Measurements from ENCODE around the gene EPHA3. TPM values are rescaled to one million over a fixed set of nuclear protein-coding genes. Genes with fewer than 3 reads are reported as not detected.

Gene EPHA3
- polyA plus RNA-seq, 4 donors, result 4.9 to 6.0 (median 5.7) TPM

DNA sequence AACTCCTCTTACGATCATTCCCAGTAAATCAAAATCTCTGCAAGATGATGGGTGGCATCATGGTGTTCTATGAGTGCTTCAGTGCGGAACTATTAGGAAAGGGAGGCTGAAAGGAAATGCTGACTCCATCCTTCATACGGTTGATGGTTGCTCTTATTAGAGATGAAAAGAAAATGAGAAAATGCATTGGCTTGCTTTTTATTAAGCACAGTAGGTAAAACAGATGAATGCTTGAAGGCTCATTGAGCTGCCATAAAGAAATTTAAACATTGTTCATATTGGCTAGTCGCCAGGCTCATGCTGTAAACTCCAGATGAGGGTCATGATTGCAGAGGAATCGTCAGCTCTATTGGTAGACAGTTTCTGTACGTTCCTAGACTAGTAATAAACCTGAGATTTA is 115.8 kb downstream of the EPHA3 start:
- no peak for DNase-seq (ENCODE audit: low read depth in 4 of 4, low spot score in 3 of 4)

DNA sequence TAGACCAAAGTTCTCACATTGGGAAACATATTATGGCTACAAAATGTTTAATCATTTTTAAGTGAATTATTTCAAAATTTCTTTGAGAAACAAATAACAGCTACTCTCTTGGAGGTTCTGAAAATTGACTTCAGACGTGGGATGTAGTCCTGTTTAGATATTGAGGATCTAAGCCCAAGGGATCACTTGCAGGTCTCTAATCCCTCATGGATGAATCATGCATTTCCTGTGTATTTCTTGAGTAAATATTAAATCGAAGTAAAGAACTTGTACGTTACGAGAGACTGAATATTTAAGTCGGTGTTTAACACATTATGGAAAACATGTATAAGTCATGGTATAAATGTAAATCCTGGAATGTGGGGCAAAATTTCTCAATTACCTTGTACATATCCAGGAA is 119.8 kb downstream of the EPHA3 start:
- DNase-seq (ENCODE audit: low read depth in 4 of 4, low spot score in 3 of 4), result no peak

DNA sequence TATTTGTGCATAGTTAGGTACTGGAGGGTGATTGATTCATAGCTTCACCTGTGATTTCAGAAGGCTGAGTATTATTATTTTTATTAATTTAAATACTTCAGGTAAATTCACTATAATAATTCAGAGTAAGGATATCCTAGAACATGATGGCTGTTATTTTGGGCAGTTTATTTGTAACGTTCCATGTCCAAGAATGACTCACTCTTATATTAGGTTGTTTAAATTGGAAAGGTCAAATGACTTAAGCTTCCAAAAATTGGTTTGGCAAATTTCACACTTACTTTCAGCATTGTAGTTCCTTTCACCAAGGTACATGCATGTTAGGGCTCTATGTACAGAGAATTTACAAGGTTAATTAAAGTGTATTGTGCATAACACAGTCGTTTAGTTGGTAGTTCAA is 120.2 kb downstream of the EPHA3 start:
- no peak for DNase-seq (ENCODE audit: low read depth in 4 of 4, low spot score in 3 of 4)

DNA sequence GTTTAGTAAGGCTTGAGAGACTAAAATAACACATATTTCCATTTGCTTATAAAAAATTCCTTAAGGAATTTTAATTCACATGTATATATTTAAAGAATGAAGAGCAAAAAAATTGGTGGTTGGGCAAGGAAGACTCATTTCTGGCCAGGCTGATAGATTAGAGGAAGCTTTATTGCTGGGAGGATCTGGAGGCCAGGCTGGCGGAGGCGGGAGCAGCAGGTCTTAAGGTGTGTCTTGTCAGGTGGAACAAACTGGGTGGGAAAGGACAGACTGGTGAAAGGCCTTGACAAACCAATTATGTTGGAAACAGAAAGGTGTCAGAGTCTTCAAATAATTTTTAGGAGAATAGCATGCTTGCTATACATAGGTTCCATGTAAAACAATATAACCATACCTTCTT is 124.7 kb downstream of the EPHA3 start:
- DNase-seq (ENCODE audit: low read depth in 4 of 4, low spot score in 3 of 4), result no peak

DNA sequence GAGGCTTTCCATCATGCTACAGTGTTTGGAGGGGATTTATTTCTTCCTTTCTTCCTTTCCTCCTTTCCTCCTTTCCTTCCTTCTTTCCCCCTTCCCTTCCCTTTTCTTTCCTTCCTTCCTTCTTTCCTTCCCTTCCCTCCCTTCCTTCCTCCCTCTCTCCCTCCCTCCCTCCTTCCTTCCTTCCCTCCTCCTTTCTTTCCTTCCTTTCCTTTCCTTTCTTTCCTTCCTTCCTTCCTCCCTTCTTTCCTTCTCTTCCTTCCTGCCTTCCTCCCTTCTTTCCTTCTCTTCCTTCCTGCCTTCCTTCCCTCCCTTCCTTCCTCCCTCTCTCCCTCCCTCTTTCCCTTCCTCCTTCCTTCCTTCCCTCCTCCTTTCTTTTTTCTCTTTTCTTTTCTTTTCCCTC is 127.2 kb downstream of the EPHA3 start:
- DNase-seq (ENCODE audit: low read depth in 4 of 4, low spot score in 3 of 4), result no peak

DNA sequence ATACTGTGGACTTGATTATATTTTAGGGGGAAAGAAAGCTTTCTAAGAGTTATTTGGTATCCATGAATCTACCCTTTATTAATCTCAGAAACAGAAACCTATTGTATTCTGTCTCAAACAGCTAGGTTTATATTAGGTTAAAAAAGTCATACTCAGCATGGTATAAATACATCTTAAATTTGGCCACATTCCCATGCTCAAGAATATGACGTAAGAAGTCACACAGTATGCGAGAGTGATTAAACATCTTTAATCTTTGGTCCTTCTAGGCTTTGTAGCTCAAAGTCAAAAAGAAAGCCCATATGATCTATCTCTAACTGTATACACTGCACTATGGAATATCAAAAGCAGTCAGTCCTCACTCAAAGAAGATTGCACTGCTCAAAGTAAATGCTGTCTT is 131.4 kb downstream of the EPHA3 start:
- DNase-seq (ENCODE audit: low read depth in 4 of 4, low spot score in 3 of 4), result no peak

DNA sequence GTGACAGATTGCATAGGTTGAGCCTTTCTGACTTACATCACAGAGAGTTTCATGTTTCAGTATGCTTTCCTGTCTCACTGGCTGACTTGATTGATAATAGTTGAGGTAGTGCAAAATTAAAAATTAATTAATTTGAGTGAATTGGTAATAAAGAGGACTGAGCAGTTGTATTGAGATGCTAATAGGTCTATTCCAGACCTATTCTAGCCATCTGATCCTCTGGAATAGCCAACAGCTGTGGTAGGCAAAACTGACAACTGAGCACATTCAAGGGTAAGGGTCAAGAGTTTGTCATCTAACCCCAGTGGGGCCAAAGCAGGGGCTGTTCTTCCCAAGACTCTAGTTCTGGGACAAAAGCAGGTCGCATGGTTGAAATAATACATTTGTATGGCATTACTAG is 132.4 kb downstream of the EPHA3 start:
- DNase-seq (ENCODE audit: low read depth in 4 of 4, low spot score in 3 of 4), result no peak

DNA sequence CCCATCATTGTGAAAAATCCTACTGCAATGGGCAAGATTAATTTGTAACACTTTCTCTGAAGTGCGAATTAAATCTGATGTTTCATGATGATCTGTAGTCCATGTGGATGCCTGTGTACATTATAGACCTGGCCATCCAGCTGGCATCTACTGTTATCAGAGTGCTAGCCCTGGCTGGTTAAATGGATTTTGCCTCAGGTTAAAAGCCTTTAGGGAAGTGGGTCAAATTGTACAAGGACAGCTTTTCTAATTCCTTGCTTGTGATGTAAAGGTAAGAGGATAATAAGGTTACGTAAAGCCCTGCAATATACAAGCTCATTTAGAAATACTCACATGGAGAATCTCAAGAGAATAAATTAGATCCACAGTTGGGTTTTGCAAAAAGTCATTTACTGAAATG is 138.2 kb downstream of the EPHA3 start:
- no peak for DNase-seq (ENCODE audit: low read depth in 4 of 4, low spot score in 3 of 4)

DNA sequence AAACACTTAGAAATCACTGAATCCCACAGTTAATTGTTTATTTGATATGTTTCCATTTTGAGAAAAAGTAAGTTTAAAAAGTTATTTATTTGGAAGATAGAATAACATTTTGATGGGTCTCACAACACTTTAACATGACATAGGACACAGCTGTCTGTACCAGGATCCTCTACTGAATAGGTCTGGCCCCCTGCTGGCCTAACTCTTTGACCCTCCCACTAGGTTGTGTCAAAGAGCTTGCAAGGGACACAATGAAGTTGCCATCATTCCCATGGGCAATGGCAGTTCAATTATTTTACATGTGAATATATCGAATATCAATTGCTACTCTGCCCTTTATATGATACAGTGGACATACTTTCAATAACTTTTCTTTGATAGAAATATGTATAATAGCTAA is 138.9 kb downstream of the EPHA3 start:
- no peak for DNase-seq (ENCODE audit: low read depth in 4 of 4, low spot score in 3 of 4)

DNA sequence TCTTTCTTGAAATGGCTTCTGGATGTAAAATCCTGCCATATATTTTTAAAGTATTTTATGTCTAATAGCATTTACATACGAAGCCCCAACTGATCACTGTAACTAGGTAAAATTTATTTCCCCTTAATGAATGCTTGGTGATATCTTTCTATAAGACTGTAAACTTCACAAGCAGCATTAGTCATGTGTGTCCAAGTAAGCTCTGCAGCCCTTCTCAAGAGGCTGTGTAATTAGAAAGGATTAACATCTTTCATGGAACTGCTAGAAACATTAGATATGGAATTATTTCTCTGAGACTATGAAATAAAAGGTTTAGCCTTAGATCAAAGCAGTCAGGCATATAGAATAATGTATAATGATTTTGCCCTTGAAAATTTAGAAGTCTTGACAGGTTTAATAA is 143.3 kb downstream of the EPHA3 start:
- DNase-seq (ENCODE audit: low read depth in 4 of 4, low spot score in 3 of 4), result no peak

DNA sequence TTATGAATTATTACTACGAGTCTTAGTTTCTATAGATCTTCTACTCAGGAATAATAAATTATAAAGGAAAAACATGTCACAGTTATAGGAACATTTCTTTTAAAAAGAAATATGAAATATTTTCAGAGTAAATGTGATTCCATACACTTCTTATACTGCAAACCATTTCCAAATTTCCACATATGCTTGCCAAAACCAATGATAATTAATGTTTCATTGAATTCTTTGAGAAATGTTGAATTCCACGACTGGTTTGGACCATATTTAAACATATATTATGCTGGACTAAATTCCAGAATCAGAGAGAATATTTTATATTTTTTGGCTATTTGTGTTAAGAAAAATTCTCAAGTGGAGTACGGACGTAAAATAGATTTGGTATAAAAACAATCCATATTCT is 144.6 kb downstream of the EPHA3 start:
- DNase-seq (ENCODE audit: low read depth in 4 of 4, low spot score in 3 of 4), result no peak

DNA sequence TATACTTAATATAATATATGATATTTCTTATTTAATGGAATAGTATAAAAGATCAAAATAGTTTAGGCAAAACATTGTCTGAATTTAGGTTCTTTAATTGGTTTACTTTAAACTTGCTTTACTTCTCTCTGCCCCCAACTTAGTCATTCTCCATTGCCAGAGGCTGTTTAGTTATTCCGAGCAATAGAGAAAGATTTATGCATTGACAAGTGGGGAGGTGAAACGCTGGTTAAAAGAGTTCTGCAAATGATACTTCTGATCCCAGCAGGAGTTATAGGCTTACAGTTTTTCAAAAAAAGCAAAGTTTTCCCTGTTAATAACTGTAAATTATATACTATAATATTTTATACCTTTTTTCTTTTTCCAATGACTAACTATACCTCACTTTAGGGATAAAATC is 145.4 kb downstream of the EPHA3 start:
- DNase-seq (ENCODE audit: low read depth in 4 of 4, low spot score in 3 of 4), result no peak

DNA sequence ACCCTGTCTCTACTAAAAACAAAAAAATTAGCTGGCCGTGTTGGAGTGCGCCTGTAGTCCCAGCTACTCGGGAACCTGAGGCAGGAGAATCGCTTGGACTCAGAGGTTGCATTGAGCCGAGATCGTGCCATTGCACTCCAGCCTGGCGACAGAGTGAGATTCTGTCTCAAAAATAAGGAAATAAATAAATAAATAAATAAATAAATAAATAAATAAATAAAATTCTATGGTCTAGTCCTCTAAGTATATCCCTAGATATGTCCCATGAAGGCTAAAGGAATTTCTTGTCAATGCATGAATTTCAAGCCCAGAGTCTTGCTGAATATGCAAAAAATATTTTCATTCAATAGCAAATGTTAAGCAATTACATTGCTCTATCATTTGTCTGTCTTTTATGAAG is 149.0 kb downstream of the EPHA3 start:
- DNase-seq (ENCODE audit: low read depth in 4 of 4, low spot score in 3 of 4), result no peak

DNA sequence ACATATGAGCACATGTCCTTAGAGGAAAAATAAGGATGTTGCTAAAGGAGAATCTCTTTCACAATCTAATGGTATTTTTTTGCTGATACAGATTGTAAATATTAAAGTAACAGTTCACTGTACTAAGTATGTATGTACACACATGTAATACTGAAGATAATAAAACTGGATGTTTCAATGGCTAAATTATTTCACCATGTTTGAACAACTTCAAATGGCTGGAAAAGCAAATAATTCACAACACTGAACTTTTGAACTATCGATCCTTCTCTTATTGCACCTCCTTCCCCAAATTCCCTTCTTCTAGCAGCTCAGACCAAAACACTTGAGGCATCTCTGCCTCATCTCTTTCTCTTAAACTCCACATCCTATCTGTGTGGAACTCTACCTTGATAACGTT is 149.5 kb downstream of the EPHA3 start:
- no peak for DNase-seq (ENCODE audit: low read depth in 4 of 4, low spot score in 3 of 4)

DNA sequence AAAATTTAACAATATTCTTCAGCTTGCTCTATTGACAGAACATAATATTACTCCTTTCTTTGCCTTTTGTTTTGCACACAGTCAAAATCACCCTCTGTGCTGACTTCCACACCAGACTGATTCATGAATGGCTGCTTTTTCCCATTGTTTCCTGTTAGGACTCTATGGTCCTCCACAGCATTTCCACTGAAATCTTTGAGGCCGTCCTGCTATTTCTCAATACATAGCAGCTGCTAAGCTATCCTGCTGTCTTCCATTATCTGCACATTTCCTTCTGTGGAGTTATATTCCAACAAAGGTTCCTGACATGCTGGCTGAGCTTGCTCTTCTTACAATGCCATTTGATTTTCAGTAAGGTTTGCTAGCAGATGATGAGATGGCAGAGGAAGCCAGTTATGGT is 153.3 kb downstream of the EPHA3 start:
- no peak for DNase-seq (ENCODE audit: low read depth in 4 of 4, low spot score in 3 of 4)

DNA sequence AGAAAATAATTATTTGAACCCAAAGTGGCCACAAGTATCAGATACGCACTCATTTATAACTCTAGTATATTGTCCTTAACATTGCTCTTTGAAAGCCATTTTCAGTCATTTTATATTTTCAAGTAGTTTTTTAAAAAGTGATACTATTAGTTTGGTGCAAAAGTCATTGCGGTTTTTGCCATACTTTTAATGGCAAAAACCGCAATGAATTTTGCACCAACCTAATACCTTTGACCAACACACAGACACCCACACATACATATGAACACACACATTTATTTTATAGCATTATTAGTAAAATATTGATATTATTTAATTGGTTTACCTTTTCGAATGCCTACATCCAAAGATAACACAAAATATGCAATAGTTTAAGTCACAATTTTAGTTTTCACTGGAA is 154.3 kb downstream of the EPHA3 start:
- no peak for DNase-seq (ENCODE audit: low read depth in 4 of 4, low spot score in 3 of 4)

DNA sequence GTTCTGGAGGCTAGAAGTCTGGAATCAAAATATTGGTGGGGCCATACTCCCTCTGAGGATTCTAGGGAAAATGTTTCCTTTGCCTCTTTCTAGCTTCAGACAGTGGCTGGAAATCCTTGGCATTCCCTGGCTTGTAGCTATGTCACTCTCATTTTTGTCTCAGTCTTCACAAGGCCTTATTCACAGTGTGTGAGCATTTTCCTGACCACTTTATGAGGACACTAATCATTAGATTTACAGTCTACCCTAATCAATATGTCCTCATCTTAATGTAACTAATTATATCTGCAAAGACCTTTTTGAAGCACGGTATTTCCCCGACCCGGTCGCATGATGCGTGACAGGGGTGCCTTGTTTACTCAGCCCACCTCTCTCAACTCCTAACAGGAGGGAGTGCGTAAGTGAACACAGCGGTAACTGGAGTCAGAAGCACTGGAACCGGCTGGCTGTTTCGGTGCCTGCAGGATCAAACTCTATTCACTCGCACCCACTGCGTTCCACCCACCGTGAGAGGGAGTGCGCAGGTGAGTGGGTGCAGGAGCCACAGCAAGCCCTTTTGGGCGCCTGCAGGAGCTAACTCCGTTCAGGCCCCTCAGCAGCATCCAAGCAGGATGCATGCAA is 155.0 kb downstream of the EPHA3 start:
- DNase-seq (ENCODE audit: low read depth in 4 of 4, low spot score in 3 of 4), result no peak

DNA sequence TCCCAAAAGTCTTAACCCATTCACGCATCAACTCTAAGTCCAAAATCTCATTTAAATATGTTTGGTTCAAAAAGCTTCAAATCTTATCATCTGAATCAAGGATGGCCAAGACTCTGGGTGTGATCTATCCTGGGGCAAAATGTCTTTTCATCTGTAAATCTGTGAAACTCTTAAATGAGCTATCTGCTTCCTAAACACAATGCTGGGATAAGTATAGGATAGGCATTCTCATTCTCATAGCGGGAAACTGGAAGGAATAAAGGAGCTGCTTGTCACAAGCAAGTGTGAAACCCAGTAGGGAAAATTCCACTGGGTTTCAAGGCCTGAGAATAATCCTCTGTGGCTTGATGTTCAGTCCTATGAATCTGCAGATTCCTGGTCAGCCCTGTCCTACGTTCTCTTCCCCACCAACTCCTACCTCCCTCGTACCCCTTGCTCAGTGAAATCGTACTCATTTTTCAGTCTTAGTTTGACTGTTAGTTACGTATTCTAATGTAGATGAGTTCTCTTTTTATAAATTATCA is 156.7 kb downstream of the EPHA3 start:
- DNase-seq (ENCODE audit: low read depth in 4 of 4, low spot score in 3 of 4), result no peak

DNA sequence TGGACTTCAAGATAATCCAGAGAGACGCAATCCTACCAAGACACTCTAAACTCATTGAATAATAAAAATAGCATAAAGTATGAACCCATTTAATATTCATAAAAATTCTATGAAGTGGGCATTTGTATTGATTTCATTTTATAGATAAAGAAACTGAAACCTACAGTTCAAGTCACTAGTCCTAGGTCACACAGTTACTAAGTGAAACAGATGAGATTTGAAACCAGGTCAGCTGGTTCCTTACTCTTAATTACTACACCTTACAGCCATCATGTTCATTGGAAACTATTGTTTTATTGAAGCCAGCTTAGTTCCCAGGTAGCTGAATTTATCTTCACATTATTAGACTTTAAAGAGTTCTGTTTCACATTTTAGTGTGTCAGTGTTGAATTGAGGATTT is 158.7 kb downstream of the EPHA3 start:
- no peak for DNase-seq (ENCODE audit: low read depth in 4 of 4, low spot score in 3 of 4)

DNA sequence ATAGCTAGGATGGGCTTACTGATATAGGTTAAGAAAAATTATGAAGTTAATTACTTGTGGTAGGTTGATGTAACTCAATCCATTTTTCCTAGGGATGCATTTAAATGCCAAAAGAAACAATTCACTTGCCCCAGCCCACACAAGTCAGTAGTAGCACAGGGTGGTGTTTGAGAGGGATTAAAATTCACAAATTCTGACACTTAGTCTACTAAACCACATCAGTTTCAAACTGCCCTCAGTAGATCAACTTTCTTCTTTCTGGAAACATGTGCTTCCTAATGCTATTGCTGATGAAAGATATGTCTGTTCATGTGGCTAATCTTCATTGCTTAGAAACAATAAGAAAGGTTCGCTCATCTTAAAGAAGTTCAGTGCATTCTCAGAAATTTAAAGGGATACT is 160.6 kb downstream of the EPHA3 start:
- DNase-seq (ENCODE audit: low read depth in 4 of 4, low spot score in 3 of 4), result no peak

DNA sequence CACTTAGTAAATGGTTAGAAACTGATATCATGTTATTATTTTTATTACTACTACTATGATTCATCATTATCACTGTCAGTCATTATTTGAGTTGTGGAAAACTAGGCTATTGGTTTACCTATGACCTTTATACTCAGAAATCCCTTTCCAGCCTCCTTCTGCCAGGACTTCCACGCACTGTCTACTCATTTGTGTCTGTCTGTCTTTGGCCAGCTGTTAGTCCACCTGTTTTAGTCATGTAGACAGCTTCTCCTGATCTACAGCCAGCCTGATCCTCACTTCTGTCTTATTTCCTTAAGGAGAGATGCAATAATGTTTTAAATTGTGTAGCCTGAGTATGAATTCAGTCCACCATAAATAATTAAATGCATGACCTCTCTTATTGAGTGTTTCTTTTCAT is 162.8 kb downstream of the EPHA3 start:
- no peak for DNase-seq (ENCODE audit: low read depth in 4 of 4, low spot score in 3 of 4)

DNA sequence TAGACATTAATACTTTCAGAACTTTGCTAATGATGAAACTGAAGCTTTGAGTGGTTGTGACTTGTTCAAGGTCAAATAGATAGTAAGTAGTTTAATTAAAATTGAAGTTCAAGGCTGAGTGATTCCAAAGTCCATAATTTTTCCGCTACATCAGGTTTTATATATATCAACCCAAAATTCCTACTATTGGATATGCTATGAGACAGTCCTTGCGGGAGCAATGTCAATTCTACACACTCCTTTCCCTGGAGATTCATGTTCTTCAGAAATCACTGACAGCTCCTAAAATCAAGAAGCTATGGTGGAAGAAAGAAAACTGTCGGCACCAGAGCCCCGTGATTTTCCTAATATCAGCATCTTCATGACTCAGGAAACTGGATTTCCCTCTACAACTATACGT is 167.6 kb downstream of the EPHA3 start:
- DNase-seq (ENCODE audit: low read depth in 4 of 4, low spot score in 3 of 4), result no peak

DNA sequence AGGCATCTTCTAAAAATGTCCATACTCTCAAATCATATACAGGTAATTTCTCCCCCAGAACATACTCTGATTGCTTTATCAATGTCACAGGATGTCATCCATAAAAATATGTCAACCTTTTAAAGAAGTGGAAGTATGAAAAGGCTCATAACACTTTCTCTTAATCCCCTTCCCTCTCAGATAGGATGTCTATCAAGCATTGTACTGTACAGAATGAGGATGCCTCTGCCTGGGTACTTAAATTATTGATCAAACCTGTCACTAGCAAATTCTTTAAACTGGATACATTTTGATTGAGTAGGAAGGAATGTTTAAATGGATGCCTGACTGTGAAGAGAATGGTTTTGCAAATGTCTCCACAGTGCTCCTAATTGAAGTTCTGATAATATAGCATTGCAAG is 168.7 kb downstream of the EPHA3 start:
- DNase-seq (ENCODE audit: low read depth in 4 of 4, low spot score in 3 of 4), result no peak
